GM19438 (cell line): ENCODE results near the gene NAGS.
"Not testable (repeated sequence)": the region's sequence is repeated elsewhere in the genome, so short reads cannot be mapped to it uniquely, and the experiment has no call there.

Source experiments
- ATAC-seq: cut with Tn5 transposase; IDR thresholded peaks from one replicate; pipeline ENCODE4 v1.9.1; 2021; ENCODE audit warnings: low read depth; ENCODE audit not compliant: unreplicated experiment

Gene NAGS

DNA sequence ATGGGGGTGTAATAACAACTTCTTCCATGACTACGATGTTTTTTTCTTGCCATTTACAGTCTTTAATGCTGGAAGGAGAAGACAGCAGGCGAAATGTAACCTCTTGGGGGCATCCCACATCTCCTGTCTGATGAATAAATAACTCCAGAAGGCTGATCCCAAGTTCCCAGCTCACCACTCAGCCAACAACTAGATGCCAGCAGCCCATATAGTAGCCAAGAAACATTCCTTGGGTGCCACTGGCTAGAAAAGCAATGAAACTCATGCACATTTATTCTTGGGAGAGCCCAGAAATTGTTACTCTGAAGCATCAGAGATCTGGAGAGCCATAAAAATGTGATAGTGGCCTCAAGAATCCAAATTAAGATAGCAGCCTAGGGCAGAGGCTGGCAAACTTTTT is 33.0 kb downstream of the NAGS start:
- no peak for ATAC-seq

DNA sequence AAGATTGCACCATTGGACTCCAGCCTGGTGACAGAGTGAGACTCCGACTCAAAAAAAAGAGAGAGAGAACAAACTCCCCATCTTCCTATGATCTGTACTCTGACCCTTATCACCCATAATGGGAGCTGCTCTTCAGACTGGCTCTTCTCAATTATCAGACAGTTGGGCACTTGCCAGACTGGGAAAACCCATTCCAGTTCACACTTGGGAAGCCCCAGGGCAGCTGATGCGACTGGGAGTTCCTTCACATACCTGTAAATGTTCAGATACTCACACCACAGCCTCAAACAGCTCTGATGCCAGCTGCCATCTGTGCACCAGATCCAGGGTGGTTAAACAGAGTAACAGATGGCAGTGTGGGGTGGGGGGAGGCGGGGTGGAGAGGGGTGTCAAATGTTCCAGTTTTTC is 34.2 kb downstream of the NAGS start:
- no peak for ATAC-seq

DNA sequence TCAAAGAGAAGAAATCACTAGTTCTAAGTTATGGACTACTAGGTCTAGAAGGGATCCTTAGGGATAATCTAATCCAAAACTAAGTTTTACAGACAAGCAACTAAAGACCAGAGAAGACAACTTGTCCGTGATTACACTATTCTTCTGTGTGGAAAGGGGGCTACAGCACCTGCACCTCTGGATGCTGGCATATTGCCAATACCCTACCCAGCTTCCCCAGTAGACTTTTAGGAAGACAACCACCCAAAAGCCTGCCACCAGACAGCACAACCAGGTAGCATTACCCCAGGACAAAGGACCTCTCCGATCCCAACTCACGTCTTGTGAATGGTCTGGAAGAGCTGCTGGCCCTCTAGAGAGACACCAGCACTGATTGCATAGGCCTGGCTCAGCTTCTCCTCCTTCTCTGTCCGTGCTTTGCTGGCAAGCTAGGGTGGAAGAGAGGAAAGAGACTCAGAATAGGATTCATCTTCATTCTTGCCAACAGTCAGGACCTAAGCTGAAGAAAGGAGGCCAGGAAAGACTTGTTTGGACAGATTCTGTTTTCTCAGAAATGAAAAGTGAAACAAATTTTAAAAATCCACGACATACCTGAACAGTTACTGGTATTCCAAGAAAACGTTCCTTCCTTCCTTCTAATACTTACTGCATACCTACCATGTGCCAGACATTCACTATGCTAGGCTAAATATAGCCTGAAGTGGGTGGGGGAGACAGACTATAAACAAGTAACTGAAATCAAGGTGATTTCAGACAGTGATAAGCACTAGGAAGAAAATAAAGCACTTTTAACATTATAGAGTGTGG is 35.6 kb downstream of the NAGS start:
- no peak for ATAC-seq

DNA sequence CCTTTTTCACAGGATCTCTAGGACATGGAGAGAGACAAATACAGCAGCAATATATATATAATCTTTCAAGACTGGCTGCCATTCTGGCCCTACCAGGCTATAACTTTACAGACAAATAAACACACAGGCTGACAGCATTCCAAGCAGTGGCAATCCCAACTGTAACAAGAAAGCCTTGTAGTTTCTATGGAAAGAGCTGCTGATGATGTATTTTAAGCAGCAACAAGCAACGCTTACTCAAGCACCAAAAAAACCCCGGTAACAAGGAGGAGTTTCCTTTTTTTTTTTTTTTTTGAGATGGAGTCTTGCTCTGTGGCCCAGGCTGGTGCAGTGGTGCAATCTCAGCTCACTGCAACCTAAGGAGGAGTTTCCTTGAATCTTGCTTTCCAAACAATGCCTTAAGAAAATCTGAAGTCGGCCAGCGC is 38.9 kb downstream of the NAGS start:
- no peak for ATAC-seq

DNA sequence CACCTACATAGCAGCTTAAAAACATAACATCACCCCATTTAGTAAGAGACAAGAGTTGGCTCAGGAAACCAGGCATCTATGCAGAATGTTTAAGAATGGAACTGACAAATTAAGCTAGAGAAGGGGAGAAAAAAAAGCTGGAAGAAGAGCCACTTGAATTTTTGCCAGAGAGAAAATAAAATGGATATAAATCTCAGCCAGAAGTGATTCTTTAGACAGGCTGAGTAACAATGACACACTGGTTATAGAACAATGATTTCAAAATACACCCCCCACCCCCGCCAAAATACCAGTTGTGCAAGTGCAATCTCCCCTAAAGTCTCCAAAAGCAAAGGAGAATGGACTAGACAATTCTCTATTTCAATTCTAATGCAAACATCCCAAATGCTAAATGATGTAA is 39.6 kb downstream of the NAGS start:
- no peak for ATAC-seq

DNA sequence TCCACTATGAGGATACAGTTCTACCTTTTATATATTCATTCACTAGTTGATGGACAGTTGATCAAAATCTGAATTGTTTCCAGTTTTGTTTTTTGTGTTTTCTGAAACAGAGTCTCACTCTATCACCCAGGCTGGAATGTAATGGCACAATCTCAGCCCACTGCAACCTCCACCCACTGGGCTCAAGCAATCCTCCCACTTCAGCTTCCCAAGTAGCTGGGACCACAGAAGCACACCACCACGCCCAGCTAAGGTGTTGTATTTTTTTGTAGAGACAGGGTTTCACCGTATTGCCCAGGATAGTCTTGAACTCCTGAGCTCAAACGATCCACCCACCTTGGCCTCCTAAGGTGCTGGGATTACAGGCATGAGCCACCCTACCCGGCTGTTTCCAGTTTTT is 41.1 kb downstream of the NAGS start:
- ATAC-seq: no peak

DNA sequence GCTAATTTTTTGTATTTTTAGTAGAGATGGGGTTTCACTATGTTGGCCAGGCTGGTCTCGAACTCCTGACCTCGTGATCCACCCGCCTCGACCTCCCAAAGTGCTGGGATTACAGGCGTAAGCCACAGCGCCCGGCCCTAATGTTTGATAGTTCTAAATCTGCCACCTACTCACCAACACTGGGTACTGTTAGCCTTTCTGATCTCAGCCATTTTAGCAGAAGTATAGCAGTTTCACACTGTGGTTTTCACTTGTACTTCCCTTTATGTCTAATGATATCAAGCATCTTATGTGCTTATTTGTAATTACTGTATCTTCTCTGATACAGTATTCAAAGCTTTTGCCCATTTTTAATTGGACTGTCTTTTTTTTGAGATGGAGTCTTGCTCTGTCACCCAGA is 42.5 kb downstream of the NAGS start:
- not testable (repeated sequence) for ATAC-seq

DNA sequence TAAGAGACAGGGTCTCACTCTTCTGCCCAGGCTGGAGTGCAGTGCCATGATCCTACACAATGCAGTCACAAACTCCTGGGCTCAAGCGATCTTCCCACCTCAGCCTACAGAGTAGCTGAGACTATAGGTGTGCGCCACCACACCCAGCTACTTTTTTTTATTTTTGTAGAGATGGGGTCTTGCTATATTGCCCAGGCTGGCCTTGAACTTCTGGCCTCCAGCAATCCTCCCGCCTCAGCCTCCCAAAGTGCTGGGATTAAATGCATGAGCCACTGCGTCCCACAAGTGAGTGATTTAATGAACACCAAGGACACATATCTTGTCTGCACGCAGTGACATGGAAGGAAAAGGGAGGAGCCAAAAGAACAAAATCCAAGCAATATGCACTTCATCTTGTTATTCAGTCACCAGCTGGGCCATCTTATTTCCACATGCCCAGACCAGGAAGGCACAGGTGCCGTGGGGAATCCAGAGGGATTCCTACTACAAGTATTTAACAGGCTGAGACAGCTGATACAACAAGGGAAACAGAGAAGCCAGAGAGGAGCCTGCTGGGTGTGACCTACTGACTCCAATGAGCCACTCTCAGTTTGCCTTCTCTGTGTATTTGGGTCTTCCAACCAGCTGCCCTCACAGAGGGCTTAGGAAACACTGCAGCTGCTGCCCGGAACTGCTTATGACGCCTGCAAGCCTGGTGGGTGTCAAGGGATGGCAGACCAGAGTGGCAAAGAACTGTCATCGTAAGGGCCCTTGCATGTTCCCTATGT is 45.1 kb downstream of the NAGS start:
- ATAC-seq: no peak

DNA sequence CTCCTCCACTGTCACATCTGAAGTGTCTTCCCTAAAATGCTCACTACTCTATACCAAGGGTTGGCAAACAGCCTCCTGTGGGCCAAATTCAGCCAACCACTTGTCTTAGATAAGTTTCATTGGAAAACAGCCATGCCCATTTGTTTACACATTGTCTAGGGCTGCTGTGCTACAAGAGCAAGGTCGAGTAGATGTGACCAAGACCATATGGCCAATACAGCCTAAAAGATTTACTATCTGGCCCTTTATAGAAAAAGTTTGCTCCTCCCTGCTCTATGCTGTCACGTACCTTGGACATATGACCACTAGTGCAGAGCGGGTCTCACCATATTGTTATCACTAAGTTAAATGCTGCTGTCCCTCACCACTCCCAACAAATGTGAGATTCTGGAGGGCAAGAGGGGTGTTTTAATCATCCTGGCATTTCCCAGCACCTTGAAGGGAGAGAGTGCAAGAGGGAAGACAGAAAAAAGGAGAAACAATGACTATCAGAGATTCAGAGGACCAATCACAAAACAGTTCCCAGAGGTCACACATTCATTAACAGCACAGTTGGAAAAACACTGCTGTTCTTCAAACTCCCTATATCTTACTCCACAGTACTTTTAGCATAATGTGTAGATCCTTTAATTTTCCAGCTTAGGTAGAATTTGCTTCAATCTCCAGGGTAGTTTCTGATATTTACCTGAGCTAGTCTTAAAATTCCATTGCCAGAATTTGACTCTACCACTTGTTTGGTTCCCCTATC is 48.9 kb downstream of the NAGS start:
- ATAC-seq: no peak
